HG02798 (cell line): Measurements from ENCODE around the gene FBXO44.
A peak's percentile ranks its signal among the peaks of the same experiment; 100 is the strongest.
"Not testable (repeated sequence)": the region's sequence is repeated elsewhere in the genome, so short reads cannot be mapped to it uniquely, and the experiment has no call there.

ENCODE experiments used
- ATAC-seq: cut with Tn5 transposase; IDR thresholded peaks from one replicate; pipeline ENCODE4 v1.9.1; 2021; ENCODE audit warnings: mild to moderate bottlenecking; ENCODE audit not compliant: unreplicated experiment, poor library complexity

The FBXO44 gene

DNA sequence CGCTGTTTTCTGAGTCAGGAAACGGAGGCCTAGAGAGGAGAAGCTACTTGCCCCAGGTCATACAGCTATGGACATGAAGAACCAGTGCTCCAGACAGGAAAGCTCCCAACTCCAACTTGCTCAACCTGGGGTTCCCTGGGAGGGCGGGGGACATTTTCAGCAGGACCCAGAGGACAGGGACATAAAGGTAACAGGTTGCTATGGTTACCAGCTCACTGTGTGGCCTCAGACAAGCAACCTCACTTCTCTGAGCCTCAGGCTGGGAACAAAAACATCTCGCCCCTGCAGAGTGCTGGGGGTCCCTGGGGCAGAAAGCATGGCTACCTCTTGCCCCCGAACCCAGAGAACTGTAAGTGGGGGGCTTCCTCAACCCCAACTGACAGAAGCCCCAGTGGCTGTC lies 16.6 kb upstream of the FBXO44 start:
- ATAC-seq: no peak

DNA sequence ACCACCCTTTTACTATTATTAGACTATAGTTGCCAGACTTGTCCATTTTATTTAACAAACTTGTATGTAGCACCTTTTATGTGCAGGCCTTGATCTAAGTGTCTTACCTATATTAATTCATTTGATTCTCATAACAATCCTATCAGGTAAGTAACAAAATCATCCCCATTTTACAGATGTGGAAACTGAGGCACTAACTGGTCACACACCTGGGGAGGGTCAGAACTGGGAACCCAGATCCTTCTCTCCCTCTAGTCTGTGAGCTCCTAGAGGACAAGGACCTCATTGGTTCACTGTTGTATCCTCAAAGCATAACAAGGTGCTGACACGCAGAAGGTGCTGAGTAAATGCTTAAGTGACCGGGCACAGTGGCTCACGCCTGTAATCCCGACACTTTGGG lies 15.3 kb upstream of the FBXO44 start:
- no peak for ATAC-seq

DNA sequence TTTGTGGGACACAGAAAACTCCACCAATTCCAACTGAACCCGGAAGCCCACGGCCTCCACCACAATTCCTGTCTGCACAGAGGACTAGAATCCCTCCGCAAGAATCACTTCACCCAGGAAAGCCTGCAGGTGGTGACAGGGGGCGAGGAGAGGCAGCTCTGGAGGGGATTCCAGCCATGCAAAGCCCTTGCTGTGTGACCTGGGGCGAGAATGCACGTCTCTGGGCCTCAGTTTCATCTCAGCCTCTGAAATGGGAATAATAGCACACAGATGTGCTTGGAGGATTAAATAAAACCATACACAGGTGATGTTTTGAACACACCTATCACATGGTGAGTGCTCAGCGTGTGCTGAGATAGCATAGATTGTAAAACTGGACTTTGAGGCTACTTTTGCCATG lies 14.6 kb upstream of the FBXO44 start:
- ATAC-seq: no peak

DNA sequence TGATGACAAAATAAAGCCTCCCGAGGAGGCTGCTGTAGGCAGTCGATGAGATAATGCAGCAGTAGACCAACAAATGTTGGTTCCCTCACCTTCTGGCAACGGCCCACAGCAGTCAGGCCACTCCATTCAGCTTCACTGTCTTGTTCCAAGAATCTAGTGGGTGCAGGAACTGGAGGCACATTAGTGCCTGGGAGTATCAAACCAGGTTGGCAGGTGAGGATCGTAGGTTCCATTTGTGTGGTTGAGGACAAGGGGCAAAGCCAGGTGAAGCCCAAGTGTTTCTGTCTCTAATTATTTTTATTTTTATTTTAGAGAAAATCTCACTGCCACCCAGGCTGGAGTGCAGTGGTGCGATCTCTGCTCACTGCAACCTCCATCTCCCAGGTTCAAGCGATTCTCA lies 13.7 kb upstream of the FBXO44 start:
- ATAC-seq: no peak

DNA sequence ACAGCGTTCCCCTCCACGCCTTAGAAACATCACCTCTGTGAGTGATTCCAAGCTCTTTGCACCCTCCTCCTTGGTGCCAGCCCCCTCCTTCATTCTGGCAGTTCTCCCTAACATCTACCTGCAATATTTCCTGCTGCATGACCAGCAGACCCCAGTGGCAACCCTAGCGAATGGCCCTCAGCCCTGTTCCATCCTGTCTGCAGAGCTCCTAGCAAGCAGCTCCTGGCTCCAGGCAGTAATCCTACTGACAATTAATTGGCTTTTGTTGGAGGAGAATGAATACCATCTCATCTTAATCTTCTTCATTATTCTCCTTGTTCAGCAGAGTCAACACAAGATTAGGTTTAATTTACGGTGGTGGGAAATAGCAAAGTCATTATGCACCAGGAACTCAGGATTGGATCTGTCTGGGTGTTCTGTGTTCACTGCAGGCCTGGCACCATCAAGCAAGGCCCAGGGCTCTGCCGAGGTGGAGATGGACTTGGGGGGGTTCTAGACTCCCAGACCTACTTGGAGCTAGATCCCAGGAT lies 12.8 kb upstream of the FBXO44 start:
- no peak for ATAC-seq

DNA sequence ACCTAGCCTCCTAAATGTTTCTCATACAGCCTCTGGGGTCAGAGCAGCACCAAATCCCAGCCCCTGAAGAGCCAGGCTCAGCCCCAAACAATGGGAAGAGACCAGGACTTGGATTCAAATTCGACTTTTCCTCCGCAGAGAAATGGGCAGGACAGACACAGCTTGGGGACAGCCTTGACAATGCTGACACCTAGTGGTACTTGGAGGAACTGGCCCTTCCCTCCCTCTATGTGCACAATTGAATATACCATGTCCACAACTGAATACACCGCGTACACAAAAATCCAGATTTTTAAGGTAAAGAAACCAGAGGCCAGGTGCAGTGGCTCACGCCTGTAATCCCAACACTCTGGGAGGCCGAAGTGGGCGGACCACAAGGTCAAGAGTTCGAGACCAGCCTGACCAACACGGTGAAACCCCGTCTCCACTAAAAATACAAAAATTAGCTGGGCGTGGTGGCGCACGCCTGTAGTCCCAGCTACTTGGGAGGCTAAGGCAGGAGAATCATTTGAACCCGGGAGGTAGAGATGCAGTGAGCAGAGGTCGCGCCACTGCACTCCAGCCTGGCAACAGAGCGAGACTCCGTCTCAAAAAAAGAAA lies 12.2 kb upstream of the FBXO44 start:
- ATAC-seq: not testable (repeated sequence)

DNA sequence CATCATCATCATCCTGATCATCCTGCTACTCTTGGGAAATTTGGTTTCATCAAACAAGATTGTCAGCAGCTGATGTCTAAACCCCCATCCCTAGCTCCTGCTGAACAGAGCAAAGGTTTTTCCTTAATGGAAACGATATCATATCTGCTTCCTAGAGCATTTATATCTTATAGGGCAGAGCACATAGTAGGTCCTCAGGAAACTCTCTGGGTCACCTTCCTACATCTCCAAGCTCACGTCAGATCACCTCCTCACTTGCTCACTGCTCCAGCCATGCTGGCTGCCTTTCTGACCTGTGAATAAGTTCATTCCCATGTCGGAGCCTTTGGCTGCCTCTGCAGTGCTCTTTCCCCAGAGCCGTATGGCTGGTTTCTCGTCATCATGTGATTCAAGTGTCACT lies 10.9 kb upstream of the FBXO44 start:
- ATAC-seq: no peak

DNA sequence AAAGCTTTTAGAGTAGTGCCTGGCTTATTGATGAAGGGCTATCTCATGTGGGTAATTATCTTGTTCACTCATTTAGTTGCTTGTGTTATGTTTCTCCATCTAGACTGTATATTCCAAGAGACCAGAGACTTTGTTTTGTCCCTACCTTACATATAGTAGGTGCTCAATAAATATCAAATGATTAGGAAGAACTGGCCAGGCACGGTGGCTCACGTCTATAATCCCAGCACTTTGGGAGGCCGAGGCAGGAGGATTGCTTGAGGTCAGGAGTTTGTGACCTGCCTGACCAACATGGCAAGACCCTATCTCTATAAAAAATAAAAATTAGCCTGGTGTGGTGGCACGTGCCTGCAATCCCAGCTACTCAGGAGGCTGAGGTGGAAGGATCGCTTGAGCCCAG lies 9.4 kb upstream of the FBXO44 start:
- no peak for ATAC-seq

DNA sequence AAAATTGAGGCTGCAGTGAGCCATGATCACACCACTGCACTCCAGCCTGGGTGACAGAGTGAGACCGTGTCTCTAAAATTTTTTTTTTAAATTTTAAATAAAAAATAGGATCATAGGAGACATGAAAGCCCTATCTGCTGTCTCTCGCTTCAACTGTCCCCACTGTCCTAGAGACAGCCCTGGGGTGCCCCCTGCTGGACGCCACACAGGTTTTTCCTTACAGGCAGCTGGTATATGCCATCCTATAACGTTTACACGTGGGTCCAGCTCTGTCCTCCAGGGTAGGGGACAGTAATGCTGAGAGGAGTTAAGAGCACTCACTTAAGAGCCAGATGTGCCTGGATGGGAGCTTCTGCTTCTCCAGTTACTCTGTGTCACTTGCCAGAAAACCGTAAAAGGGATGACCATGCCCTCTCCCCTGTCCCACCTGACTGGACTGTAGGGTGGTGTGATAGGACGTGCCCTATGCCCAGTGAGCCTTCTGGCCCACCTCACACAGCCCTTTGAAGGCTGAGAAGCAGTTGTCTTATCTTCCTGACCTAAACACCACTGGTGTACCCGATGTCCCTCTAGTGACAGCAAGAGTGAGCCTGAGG lies 8.9 kb upstream of the FBXO44 start:
- ATAC-seq: no peak

DNA sequence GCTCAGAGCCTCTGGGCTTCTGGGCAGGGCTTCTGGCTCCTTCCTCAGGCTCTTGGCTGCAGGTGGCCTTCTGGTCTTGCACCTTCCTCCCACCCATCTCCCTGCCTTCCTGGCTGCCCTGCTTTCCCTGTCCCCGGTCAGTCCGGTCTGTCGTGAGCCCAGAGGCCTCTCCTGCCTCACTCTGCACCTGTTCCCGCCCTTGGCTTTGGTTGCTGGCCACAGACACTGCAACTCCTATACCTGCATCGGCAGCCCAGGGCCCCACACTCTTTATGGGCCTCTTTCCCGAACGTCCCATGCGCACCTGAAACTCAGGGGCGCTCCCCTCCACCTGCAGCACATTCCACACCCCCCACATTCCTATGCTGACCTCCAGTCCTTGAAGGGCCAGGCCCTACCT lies 8.4 kb upstream of the FBXO44 start:
- ATAC-seq: no peak

DNA sequence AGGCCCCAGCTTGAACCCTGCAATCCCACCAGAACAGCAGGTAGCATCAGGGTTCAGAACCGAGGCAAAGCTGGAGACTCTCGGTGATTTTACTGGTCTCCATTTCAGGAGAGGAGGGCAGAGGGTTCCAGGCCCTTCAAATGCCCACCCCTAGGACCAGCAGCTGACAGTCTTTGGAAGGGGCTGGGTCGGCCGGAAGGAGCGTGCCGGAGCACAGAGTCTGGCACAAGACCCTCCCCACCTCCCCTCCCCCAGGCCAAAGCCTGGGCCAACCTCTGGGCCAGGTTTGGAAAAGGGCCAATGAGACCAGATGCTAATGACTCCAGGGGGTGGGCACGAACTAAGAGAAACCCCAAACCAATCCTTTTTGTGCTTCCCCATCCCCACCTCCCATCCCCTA lies 7.3 kb upstream of the FBXO44 start:
- ATAC-seq: no peak

DNA sequence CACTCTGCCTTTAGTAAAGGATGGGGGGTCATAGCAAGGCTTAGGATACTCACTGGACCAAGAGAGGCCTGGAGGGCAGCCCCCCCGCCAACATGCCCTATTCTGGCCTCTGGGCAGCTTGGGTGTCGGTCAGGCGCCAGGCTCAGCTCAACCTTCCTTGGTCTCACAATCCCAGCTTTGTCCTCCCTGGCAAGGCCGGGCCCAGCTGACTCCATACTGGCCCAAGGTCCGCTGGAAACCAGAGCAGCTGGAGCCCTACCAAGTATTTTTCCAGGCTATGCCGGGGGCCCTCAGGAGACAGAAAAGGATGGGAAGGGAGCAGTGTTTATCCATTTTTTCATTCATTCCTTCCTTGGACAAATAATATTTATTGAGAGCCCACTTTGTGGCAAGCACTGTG lies 6.6 kb upstream of the FBXO44 start:
- ATAC-seq: no peak

DNA sequence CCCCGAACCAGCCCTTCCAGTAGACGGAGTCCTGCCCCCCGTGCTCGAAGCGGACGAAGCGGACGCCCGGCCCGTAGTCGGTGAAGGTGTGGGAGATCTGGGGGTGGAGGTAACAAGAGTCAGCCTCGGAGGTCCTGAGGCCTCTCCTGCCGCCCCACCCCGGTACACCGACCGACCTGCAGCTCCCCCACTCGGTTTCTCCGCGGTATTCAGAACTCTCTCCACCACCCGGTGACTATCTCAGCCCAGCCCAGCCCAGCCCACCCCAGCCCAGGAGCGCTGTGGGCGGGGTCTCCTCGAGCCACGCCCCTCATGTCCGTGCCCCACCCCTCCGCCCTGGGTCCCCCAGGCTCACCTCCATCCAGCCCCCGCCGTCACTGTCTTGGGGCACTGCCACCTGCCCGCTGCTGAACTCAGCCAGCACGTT lies 5.9 kb upstream of the FBXO44 start:
- ATAC-seq: no peak

DNA sequence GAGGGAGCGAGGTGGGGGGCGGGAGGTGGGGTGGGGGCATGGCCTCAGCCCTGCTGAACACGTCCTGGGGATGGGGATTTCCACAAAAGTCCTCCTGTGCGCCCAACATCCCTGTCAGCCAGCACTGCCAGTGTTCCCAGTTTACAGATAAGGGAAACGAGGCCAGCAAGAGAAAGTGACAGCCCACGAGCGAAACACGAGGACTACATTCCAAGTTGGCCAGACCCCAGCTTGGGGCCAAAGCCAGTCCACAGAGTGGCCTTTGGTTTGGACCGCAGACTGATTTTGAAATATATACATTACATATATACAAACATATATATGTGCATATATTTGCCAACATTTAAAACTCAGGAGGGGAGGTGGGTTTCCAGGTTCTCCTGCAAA lies 5.4 kb upstream of the FBXO44 start:
- no peak for ATAC-seq

DNA sequence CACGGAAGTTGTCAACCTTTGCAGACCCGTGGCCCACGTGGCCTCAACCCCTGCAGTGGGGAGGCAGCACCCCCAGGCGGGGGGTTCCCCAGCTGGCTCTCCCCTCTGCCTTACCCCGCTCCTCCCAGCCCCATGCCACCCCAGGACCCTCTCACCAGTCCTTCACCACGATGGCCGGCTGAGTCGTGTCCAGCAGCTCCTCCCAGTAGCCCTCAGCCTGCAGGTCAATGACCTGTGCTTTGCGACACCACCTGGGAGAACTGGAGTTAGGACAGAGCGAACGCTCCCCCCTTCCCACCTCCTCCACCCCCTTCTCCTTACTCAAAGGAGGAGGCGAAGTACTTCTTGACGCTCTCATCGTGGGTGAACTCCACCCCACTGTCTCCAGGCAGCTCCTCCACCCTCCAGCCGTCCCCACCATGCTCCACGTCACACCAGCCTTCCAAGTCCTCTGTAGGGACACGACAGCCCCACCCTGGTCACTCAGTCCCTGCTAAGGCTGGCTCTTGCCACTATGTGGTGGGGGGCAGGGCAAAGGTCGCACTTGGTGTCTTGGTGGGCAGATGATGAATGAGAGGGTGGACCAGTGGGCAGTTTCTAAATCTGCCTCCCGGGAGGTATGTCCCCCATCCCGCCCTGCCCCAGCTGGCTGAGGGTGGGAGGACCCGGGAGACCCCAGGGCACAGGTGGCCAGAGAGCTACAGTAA lies 4.9 kb upstream of the FBXO44 start:
- no peak for ATAC-seq

DNA sequence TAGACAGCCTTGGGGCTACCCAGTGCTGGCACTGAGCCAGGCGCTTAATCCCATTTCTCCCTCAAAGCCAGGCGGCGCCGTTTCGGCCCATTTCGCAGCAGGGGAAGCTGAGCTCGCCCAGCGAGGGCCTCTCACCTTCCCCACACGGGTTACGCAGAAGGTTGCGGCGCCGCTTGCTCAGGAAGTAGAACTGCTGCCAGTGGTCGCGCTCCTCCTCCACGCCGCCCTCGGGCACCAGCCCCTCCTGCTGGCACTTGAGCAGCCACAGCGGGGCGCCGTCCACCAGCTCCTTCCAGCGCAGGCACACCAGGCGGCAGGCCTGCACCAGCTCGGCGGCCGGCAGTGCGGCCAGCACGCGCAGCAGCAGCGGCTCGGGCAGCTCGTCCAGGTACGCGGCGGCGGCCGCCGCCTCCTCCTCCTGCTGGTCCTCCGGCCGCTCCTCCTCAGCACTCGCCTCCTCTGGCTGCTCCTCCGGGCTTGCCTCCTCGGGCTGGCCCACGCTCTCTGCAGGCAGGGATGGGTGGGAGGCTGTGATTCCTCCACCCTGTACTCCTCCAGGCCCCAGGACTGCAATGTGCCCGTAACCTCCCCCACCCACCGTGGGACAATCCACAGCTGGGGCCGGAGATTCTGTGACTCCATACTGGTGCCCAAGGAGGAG lies 4.2 kb upstream of the FBXO44 start:
- peak; percentile 36 for ATAC-seq

DNA sequence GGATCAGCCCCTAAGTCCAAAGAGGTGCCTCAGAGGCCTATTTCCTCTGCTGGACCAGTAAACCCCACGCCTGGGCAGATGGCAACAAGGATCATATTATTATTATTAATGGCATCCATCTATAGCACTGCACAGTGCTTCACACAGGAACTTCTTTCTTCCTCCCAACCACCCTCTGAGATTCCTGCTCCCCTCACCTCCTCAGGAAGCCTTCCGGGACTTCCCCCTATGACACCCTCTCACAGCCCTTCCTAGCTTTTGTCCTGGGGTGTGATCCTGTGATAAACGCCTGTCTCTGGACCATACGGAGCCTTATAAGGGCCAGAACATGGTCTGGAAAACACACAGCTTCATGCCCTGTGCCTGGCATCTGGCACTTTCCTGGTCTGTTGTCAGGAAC lies 3.7 kb upstream of the FBXO44 start:
- no peak for ATAC-seq

DNA sequence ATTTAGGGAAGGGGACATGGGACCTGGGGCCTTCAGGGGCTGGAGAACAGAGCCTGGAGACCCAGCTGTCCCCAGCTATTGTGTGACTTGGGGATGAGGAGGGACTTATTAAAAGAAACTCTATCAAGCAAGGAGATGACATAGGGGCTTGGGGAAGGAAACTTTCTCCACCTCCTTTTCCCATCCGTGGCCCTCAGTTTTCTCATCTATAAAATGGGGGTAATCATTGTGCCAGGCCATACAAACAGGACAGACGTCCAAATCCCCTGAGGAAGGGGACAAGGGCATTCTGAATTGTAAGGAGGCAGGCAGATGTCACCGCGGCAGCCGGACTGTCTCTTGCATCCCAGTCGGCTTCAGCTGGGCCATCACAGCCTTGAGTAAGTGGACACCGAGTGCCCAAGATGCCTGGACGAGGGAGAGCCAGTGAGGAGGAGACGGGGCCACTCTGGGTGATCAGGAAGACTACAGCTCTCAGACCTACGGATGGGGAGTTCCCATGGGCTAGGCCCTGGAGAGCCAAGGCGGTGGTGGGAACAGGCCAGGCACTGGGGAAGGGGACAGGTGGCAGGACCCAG lies 2.4 kb upstream of the FBXO44 start:
- no peak for ATAC-seq

DNA sequence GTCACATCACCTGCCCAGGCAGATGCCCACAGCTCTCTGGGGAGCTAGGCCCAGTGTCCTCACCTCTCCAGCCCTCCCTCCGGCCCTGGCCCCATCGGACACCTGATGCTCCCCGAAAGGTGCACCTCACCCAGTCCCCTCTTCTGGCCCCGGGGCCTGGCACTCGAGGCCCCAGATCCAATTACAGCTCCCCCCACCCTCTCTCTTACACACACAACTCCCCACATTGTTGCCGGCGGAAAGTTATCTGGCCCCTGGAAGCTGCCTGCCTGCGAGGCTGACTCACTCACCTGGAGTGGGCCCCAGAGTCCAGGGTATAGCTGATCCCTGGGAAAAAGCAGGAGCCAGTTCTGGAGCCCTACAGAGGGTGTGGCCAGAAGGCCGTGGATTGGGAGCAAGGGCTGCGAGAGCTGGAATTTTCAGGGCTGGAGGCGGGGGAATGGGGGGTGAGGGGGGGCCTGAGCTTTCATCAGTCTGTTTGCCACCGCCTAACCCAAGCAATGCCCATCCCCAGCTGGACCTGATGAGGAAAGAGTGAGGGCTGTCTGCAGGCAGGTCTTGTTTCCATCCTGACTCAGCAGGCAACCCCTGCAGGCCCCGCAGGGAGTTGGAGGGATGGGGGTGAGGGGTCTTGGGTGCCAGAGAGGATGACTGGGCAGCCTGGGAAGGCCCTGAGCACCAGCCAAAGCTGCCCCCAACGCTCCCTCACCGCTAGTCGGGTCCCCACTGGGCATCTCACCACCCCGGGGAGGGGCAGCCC lies 1.4 kb upstream of the FBXO44 start:
- no peak for ATAC-seq

DNA sequence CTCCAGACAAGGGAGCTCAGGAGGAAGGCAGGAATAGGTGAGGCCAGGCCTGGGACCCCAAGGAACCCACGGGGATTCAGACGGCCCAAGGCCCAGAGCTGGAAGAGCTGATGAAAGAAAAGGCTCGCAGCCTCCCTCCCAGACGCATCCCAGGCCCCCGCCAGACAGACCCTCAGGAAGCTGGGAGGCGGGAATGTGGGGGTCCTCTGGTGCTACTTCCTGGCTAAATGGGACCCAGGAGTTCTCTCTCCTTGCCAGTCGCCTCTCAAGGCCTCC lies 878 bp upstream of the FBXO44 start:
- no peak for ATAC-seq
